NCI-H2196 treated with DMSO at 0.1 percent for 48 hours (cell line): Measurements from ENCODE around the gene SUN5.

Source experiments
- DNase-seq: peaks from one replicate; lab custom pipeline; 2025; ENCODE audit not compliant: unreplicated experiment; lab: John Stamatoyannopoulos, UW

Gene SUN5

GRCh38 chr20:33014336-33015113, 10.3 kb upstream of the SUN5 start:
- no peak for DNase-seq

GRCh38 chr20:33013701-33014326, 9.6 kb upstream of the SUN5 start:
- DNase-seq = no peak

GRCh38 chr20:33012327-33013189, 8.3 kb upstream of the SUN5 start:
- DNase-seq = no peak

GRCh38 chr20:33010674-33011449, 6.6 kb upstream of the SUN5 start:
- no peak for DNase-seq

GRCh38 chr20:33010133-33010504, 5.9 kb upstream of the SUN5 start:
- DNase-seq = no peak

- peak; percentile 77 for DNase-seq
These were observed 5.2 kb upstream of the SUN5 start for GRCh38 chr20:33009214-33010132.

- DNase-seq = no peak
These were observed 4.3 kb upstream of the SUN5 start for GRCh38 chr20:33008336-33009213.

GRCh38 chr20:33007376-33008335, 3.4 kb upstream of the SUN5 start, which contains the start of gene BPIFB2:
Gene BPIFB2, plus strand, starts transcription at chr20:33007704. Its CDS starts 871 bp downstream, at chr20:33008575.
- no peak for DNase-seq

- no peak for DNase-seq
These were observed 2.6 kb upstream of the SUN5 start for GRCh38 chr20:33006776-33007375.

- DNase-seq = peak; percentile 42
These were observed 1.9 kb upstream of the SUN5 start for GRCh38 chr20:33005908-33006775.

- DNase-seq = no peak
These were observed 916 bp upstream of the SUN5 start for GRCh38 chr20:33005132-33005566.

GRCh38 chr20:33002087-33002808, 2.0 kb downstream of the SUN5 start:
- DNase-seq = no peak

GRCh38 chr20:33000802-33001466, 3.3 kb downstream of the SUN5 start:
- DNase-seq = no peak

GRCh38 chr20:32999603-33000250, 4.5 kb downstream of the SUN5 start:
- DNase-seq = no peak

GRCh38 chr20:32997431-32997830, 6.8 kb downstream of the SUN5 start:
- no peak for DNase-seq
